Measurements from ENCODE around the gene NUB1.

DNA sequence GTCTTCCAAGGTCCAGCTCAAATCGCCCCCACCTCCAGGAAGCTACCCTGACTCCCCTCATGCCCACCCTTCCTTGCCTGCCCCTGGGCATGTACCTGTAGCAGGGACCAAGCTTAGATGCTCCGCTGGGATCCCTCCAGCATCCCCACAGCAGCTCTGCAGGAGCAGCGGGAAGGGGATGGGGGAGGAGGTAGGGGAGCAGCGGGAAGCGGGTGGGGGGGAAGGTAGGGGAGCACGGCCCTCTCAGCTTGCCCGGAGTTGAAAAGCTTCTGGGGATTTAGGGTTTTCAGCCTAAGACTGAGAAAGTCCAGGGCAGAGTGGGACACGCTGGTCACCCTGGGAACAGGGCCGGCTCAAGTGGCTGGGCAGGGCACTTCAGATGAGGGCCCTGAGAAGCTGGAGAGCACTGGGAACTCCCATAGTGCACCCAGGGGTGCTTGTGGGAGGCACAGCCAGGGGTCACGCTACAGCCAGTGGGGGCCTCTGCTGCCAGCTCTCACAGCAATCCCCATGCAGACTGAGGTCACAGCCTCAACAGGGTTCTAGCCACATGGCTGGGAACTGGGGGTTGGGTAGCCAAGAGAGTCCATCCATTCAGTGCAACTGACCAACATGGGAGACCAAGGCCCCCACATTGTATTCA is 54.8 kb downstream of the NUB1 start:
- no peak for TF ChIP-seq POLR2A (IDR thresholded peaks at IDR 0.05; ENCODE audit: low read length)
- no peak for TF ChIP-seq GATA1 (IDR thresholded peaks at IDR 0.05; ENCODE audit: low read depth, low read length)
